ENCODE measurements around the gene DNAAF1. TPM values are rescaled to one million over a fixed set of nuclear protein-coding genes. Genes with fewer than 3 reads are reported as not detected.

Gene DNAAF1
- total RNA-seq, 1 donor from 2014 or later = not detected

GRCh38 chr16:84141143-84141670, 3.9 kb upstream of the DNAAF1 start:
- Mint-ChIP-seq H3K9me3 (no peaks in the 10 kb centered on the region), H3K36me3 (ENCODE audit: low read depth) (peaks cover 6% of the 10 kb centered on the region), H3K4me3 (no peak overlapping the region), H3K27me3 (no peaks in the 10 kb centered on the region), H3K4me1 (peaks cover 14% of the 10 kb centered on the region), H3K27ac (no peak overlapping the region)
- no peak for TF ChIP-seq CTCF (IDR thresholded peaks at IDR 0.05)
- peak; percentile 15 for ATAC-seq (ENCODE audit: low read depth)
- no peak for DNase-seq
- intact Hi-C loops (cut with micrococcal nuclease) = no loop called here
- CTCF ChIA-PET = interaction anchor here (0.9 to 1.2 kb wide), 2 partner anchors 46 to 52 kb away, joined by 3 to 4 read pairs; partner anchors contain the start of gene TAF1C
- POLR2A ChIA-PET = interaction anchor here (0.6 to 0.7 kb wide), 3 partner anchors 9 to 459 kb away, joined by 3 to 9 read pairs (median 5); no protein-coding TSS in a partner anchor

- intact Hi-C loops (cut with micrococcal nuclease) = no loop called here
These were observed 2.0 kb upstream of the DNAAF1 start for GRCh38 chr16:84143081-84143480.

GRCh38 chr16:84143784-84144199, 1.3 kb upstream of the DNAAF1 start:
- peak overlapping the region; percentile 93 for H3K4me3 Mint-ChIP-seq
- H3K27ac Mint-ChIP-seq = no peak overlapping the region
- no peak for DNase-seq
- H3K27me3 Mint-ChIP-seq = no peaks in the 10 kb centered on the region
- no peak for ATAC-seq (ENCODE audit: low read depth)
- H3K4me1 Mint-ChIP-seq = peaks cover 12% of the 10 kb centered on the region
- peaks cover 6% of the 10 kb centered on the region for H3K36me3 Mint-ChIP-seq (ENCODE audit: low read depth)
- TF ChIP-seq CTCF (IDR thresholded peaks at IDR 0.05) = no peak
- POLR2A ChIA-PET = interaction anchor here (0.7 to 3.1 kb wide), 2 partner anchors 26 to 872 kb away, joined by 3 to 47 read pairs; partner anchors contain the start of gene MBTPS1
- intact Hi-C loops (cut with micrococcal nuclease) = loop anchor here (1.0 to 2.0 kb wide), 3 partner anchors 15 to 55 kb away; no protein-coding TSS in a partner anchor
- no peaks in the 10 kb centered on the region for H3K9me3 Mint-ChIP-seq
- CTCF ChIA-PET = no interaction called here

More at GRCh38 chr16:84143081-84143480, 2.0 kb upstream of the DNAAF1 start:
- H3K27me3 Mint-ChIP-seq = no peaks in the 10 kb centered on the region
- H3K27ac Mint-ChIP-seq = no peak overlapping the region
- no peak for DNase-seq
- ATAC-seq (ENCODE audit: low read depth) = no peak
- CTCF ChIA-PET = interaction anchor here (1.6 kb wide), 1 partner anchor 26 kb away, joined by 6 read pairs; the partner anchor contains the start of gene MBTPS1
- peak overlapping the region; percentile 16 for H3K4me3 Mint-ChIP-seq
- H3K36me3 Mint-ChIP-seq (ENCODE audit: low read depth) = peaks cover 6% of the 10 kb centered on the region
- peaks cover 12% of the 10 kb centered on the region for H3K4me1 Mint-ChIP-seq
- no peaks in the 10 kb centered on the region for H3K9me3 Mint-ChIP-seq
- no peak for TF ChIP-seq CTCF (IDR thresholded peaks at IDR 0.05)
- POLR2A ChIA-PET = interaction anchor here (0.7 to 3.1 kb wide), 2 partner anchors 25 to 873 kb away, joined by 3 to 47 read pairs; partner anchors contain the start of gene MBTPS1

GRCh38 chr16:84144209-84144858, 774 bp upstream of the DNAAF1 start:
- intact Hi-C loops (cut with micrococcal nuclease) = loop anchor here (1.0 to 2.0 kb wide), 3 partner anchors 16 to 56 kb away; no protein-coding TSS in a partner anchor
- Mint-ChIP-seq H3K9me3 (no peaks in the 10 kb centered on the region), H3K36me3 (ENCODE audit: low read depth) (peaks cover 4% of the 10 kb centered on the region), H3K4me3 (peak overlapping the region; percentile 93), H3K27ac (peak overlapping the region; percentile 77), H3K4me1 (peaks cover 12% of the 10 kb centered on the region), H3K27me3 (no peaks in the 10 kb centered on the region)
- ATAC-seq (ENCODE audit: low read depth) (peak; percentile 26), DNase-seq (peak; percentile 35)
- POLR2A ChIA-PET = interaction anchor here (1.0 to 3.1 kb wide), 7 partner anchors 12 to 362 kb away, joined by 3 to 47 read pairs (median 4); partner anchors contain the start of genes MBTPS1 and TAF1C
- CTCF ChIA-PET = interaction anchor here (1.2 kb wide), 1 partner anchor 28 kb away, joined by 7 read pairs; the partner anchor contains the start of gene MBTPS1
- TF ChIP-seq CTCF (IDR thresholded peaks at IDR 0.05) = no peak

- Mint-ChIP-seq H3K4me3 (no peak overlapping the region), H3K9me3 (no peaks in the 10 kb centered on the region), H3K27me3 (peaks cover 17% of the 10 kb centered on the region), H3K4me1 (no peaks in the 10 kb centered on the region), H3K27ac (no peak overlapping the region), H3K36me3 (ENCODE audit: low read depth) (no peaks in the 10 kb centered on the region)
- no peak for TF ChIP-seq CTCF (IDR thresholded peaks at IDR 0.05)
- DNase-seq (no peak), ATAC-seq (ENCODE audit: low read depth) (no peak)
- ChIA-PET CTCF (no interaction called here), POLR2A (no interaction called here)
- intact Hi-C loops (cut with micrococcal nuclease) = no loop called here
These were observed 5.8 kb downstream of the DNAAF1 start for GRCh38 chr16:84150926-84151325.
